DMS 273 (cell line): ENCODE results near the gene UCHL3.
"Not testable (repeated sequence)": the region's sequence is repeated elsewhere in the genome, so short reads cannot be mapped to it uniquely, and the experiment has no call there.

Experiments
- DNase-seq: peaks from one replicate; lab custom pipeline; 2025; ENCODE audit not compliant: unreplicated experiment; lab: John Stamatoyannopoulos, UW

The UCHL3 gene

GRCh38 chr13:75549262-75550158 lies at the start of gene UCHL3:
UCHL3 (plus strand) TSS chr13:75549791; CDS start chr13:75549821, 30 bp downstream.
- DNase-seq, result peak; percentile 97

DNA sequence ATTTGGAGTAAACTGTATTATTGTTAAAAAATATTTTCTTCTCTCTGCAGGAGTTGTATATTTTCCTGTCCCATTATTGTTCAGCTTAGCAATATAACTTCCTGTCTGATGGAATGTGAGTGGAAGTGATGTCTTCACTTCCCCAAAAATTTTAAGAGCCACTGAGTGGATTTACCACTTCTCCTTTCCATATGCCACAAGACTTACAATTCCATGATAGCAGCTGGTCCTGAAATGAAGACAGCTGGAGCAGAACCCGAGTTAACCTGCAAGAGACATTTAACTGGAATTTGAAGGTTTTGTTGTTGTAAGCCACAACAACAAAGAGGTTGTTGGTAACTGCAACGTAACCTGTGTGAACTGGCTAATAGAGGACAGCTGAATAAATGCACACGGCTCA lies 44.3 kb upstream of the UCHL3 start:
- peak; percentile 25 for DNase-seq

DNA sequence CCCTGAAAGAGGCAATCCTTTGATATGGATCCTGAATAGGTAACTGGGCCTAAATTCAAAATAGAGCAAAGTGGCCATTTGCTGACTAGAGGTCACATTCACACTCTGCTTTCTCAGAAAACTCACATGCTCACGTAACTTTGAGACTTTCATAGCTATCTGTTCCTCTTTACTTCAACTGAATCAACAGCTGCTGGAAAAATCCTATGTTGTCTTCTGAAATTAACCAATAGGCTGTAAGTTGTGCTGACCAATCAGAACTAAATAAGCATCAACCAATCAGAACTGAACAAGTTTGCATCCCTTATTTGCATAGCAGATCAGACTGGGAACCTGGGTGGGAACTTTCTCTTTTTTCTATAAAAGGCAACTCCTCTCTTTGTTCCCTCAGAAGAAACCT lies 43.6 kb upstream of the UCHL3 start:
- DNase-seq, result no peak

DNA sequence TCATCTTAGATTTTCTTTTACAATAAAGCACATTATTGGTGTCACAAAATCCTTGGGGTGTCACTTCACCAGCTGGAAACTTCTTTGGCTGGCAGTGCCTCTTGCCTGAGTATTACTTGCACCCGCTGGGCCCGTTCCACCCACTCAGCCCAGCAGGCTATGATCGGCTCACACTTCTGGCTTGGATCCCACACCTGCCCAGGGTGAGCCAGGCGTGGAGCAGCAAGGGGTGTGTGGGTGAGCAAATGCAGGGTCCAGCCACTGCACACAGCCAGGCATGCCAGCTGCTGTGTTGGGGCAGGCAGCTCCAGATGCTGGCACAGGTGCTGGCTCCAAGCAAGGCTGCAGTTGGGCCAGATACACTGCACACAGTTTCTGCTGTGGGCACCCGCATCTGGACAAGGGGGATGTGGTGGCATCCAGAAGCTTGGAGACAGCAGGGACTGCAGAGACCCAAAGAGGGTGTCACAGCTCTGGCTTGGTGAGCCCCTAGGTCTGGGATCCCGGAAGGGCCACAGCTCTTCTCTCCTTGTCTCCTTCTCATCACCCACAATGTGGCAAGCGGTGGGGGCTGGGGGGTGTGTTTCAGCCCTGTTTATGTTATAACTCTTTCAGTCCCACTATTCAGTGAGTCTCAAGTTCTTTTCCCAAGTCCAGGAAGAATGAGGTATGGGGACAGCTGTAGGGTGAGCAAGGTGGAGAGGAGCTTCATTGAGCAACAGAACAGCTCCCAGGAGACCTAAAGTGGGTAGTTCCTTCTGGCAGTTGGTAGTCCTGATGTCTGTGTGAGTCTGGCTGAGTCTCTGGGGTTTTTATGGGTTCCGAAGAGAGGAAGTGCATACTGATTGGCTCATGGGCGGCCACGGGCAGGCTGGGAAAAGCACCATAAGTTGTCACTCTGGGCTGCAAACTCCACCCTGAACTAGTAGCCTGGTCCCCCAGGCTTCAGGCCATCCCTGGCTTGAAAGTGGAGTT lies 42.3 kb upstream of the UCHL3 start:
- DNase-seq, result peak; percentile 56

- no peak for DNase-seq
These were observed 41.5 kb upstream of the UCHL3 start for GRCh38 chr13:75508002-75508548.

DNA sequence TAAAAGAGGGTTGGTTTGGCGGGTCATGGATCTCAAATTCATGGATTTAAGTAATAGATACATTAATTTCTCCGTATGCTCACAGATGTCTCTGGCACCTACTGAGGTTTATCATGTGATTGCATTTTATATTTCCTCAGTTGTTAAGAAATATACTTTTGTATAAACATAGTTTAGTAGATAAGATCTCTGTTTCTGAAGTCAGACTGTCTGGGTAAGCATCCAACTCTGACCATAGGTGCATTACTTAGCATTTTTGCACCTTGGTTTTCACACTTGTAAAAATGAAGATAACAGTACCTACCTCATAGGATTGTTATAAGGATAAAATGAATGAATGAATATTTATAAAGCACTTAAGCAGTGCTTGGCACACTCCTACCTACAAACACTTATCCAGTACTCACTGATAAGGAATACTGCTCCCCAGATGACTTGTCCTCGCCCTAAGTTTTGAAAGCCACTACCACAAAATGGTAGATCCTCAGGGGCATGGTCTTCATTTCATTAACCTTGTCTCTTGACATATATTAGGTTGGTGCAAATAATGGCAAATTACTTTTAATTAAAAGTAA lies 38.5 kb upstream of the UCHL3 start:
- DNase-seq, result no peak

DNA sequence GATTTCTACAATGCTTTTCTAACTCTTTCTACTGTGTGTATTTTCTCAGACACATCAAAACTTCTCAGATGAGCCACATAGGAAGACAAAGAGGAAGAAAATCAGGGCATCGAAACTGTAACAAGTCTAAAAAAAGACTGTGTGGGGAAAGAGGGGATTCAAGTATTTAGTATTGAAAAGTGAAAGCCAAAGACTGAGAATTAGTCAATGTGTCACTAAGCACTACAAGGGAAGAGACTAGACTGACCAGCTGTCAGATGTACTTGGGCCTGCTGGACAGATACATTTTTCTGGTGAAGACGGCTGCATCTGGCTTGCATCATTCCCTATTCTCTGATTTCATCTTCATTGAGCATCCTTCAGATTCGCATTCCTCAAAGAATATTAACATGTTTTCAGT lies 37.3 kb upstream of the UCHL3 start:
- DNase-seq, result no peak

DNA sequence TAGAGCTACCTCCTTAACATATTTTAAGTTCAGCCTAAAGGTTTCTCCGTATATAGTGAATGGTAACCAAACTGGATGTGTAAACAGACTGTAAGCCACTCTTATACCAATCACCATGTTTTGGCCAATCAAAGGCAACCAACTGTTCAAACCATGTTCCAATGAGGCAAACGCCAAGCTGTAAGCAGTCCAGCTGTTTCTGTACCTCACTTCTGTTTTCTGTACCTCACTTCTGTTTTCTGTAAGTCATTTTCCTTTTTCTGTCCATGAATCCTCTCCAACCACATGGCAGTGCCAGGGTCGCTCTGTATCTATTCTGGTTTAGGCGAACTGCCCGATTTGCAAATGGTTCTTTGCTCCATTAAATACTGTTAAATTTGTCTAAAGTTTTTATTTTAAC lies 36.3 kb upstream of the UCHL3 start:
- no peak for DNase-seq

GRCh38 chr13:75514080-75514995 lies 35.3 kb upstream of the UCHL3 start:
- DNase-seq, result no peak

GRCh38 chr13:75518439-75519088 lies 31.0 kb upstream of the UCHL3 start:
- DNase-seq, result no peak

DNA sequence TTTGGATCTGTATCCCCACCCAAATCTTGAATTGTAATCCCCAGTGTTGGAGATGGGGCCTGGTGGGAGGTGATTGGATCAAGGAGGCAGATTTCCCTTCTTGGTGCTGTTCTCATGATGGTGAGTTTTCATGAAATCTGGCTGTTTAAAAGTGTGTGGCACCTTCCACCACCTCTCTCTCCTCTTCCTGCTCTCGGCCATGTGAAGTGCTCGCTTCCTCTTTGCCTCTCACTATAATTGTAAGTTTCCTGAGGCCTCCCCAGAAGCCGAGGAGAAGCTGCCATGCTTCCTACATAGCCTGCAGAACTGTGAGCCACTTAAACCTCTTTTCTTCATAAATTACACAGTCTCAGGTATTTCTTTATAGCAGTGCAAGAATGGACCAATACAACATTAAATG lies 27.6 kb upstream of the UCHL3 start:
- DNase-seq, result no peak

- DNase-seq, result no peak
These were observed 19.0 kb upstream of the UCHL3 start for GRCh38 chr13:75530549-75530961.

DNA sequence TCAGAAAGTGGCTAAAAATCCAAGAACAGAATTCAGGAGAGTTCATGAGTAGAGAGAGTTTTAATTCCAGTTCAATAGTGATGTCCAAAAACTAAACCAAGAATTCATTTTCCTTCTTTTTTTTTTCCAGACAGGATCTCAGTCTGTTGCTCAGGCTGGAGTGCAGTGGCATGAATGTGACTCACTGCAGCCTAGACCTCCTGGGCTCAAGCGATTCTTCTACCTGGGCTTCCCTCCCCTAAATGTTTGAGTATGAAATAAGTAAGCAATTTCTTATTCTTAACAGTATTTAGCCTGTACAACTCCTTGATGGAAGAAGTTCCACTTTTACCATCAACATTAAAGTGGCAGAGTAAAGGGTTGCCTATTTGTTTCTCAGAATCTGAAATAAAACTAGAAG lies 15.7 kb upstream of the UCHL3 start:
- no peak for DNase-seq

DNA sequence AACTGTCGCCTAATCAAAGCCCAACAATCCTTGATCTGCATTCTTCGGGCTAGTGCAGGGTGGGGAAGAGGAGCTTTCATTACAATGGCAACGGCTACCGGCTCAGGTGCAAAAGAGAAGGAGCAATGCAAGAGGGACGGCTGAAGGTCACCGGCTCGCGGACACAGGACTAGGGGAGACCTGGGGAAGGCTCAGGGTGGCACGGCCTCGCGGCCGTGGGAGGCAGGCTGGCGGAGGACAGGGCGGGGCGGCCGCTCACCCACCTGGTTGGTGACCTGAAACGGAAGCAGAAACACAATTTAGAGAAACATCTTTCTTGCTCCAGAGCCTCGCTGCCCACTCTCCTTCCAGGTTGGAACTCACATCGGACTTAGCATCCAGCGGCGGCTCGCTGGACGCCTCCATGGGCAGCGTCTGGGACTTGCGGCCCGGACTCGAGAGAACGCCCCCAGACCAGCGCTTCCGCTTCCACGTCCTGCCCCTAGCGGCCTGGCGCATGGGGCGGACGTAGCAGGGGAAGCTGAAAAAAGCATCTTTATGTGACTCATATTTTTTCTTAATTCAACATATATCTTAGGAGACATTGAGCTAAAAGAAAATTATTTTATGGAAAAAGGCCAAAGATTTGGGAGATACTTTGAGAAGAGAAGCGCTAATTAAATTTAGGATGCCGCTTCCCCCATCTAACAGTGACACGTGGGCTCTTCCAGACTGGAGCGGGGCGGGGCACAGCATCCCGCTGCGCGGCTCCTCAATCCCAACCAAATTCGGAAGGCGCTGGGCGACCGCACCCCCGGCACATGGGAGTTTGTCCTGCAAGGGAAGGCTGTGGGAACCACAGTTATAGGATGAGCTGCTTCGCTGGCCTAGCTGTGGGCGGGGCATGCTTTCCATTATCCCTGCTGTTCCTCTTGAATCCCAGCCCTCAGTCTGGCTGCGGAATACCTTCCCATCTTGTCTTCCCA lies 11.9 kb upstream of the UCHL3 start, which contains the start of gene COMMD6:
COMMD6 (minus strand) TSS at position 441 of the 965 bp plus-strand sequence; CDS start at position 405, 36 bp downstream.
- peak; percentile 91 for DNase-seq

- DNase-seq, result no peak
These were observed 8.3 kb upstream of the UCHL3 start for GRCh38 chr13:75541287-75541686.

- DNase-seq, result no peak
These were observed 7.6 kb upstream of the UCHL3 start for GRCh38 chr13:75541961-75542360.

DNA sequence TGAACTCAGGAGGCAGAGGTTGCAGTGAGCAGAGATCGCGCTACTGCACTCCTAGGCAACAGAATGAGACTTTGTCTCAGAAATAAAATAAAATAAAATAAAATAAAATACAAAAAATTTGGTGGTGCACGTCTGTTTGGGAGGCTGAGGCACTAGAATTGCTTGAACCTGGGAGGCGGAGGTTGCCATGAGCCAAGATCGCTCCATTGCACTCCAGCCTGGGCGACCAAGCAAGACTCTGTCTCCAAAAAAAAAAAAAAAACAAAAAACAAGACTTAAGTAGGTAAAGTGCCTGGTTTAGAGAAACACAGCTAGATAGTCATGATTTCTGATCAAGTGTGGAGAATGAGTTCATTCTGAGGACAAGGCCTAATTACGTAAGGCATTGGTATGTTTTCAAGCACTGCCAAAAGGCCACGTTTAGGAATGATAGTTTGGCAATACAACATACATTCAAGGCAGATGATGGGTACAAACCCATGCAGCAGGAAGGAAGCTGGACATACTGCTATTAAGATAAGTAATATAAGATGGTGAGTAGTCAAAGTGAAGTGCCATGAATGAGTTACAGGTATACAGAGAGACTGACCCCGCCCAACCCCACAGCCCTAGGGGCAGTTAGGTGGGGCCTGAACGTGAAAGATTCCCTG lies 4.8 kb upstream of the UCHL3 start:
- DNase-seq, result no peak

- DNase-seq, result not testable (repeated sequence)
These were observed 4.2 kb upstream of the UCHL3 start for GRCh38 chr13:75545386-75545785.
